HG02885 (cell line): ENCODE results near the gene CDH12.
A peak's percentile ranks its signal among the peaks of the same experiment; 100 is the strongest.
"Not testable (repeated sequence)": the region's sequence is repeated elsewhere in the genome, so short reads cannot be mapped to it uniquely, and the experiment has no call there.

Experiments used
- ATAC-seq: cut with Tn5 transposase; IDR thresholded peaks from one replicate; pipeline ENCODE4 v1.9.1; 2021; ENCODE audit warnings: mild to moderate bottlenecking; ENCODE audit not compliant: unreplicated experiment, poor library complexity

CDH12 gene

GRCh38 chr5:22663134-22663533, 190.0 kb downstream of the CDH12 start:
- ATAC-seq: no peak

- no peak for ATAC-seq
Observed at GRCh38 chr5:22662391-22662790, 190.8 kb downstream of the CDH12 start.

GRCh38 chr5:22651355-22651754, 201.8 kb downstream of the CDH12 start:
- no peak for ATAC-seq

GRCh38 chr5:22650511-22650910, 202.6 kb downstream of the CDH12 start:
- ATAC-seq: no peak

- no peak for ATAC-seq
Observed at GRCh38 chr5:22649074-22649473, 204.1 kb downstream of the CDH12 start.

- no peak for ATAC-seq
Observed at GRCh38 chr5:22644859-22645258, 208.3 kb downstream of the CDH12 start.

GRCh38 chr5:22643356-22643755, 209.8 kb downstream of the CDH12 start:
- ATAC-seq: no peak

- no peak for ATAC-seq
Observed at GRCh38 chr5:22631683-22632082, 221.5 kb downstream of the CDH12 start.

- ATAC-seq: no peak
Observed at GRCh38 chr5:22627029-22627428, 226.1 kb downstream of the CDH12 start.

- no peak for ATAC-seq
Observed at GRCh38 chr5:22625451-22625850, 227.7 kb downstream of the CDH12 start.

- no peak for ATAC-seq
Observed at GRCh38 chr5:22621084-22621483, 232.1 kb downstream of the CDH12 start.

- ATAC-seq: no peak
Observed at GRCh38 chr5:22615964-22616363, 237.2 kb downstream of the CDH12 start.

GRCh38 chr5:22614486-22615094, 238.6 kb downstream of the CDH12 start:
- ATAC-seq: no peak

GRCh38 chr5:22612928-22613327, 240.2 kb downstream of the CDH12 start:
- no peak for ATAC-seq

- no peak for ATAC-seq
Observed at GRCh38 chr5:22611327-22611726, 241.8 kb downstream of the CDH12 start.

- ATAC-seq: not testable (repeated sequence)
Observed at GRCh38 chr5:22607498-22607897, 245.6 kb downstream of the CDH12 start.

GRCh38 chr5:22605473-22605872, 247.7 kb downstream of the CDH12 start:
- no peak for ATAC-seq

GRCh38 chr5:22604711-22605110, 248.4 kb downstream of the CDH12 start:
- ATAC-seq: no peak

GRCh38 chr5:22598796-22599195, 254.3 kb downstream of the CDH12 start:
- no peak for ATAC-seq

- no peak for ATAC-seq
Observed at GRCh38 chr5:22596404-22596970, 256.7 kb downstream of the CDH12 start.

GRCh38 chr5:22594491-22594890, 258.7 kb downstream of the CDH12 start:
- ATAC-seq: no peak

- ATAC-seq: peak; percentile 75
Observed at GRCh38 chr5:22593592-22593991, 259.6 kb downstream of the CDH12 start.
